Measurements from ENCODE around the gene FXYD6.
A peak's percentile ranks its signal among the peaks of the same experiment; 100 is the strongest.

The FXYD6 gene

GRCh38 chr11:117910525-117910924 lies 34.1 kb upstream of the FXYD6 start:
- DNase-seq (ENCODE audit: low spot score): no peak

- no peak for DNase-seq (ENCODE audit: low spot score)
These were observed 33.3 kb upstream of the FXYD6 start for GRCh38 chr11:117909611-117910382.

GRCh38 chr11:117908959-117909610 lies 32.6 kb upstream of the FXYD6 start:
- DNase-seq (ENCODE audit: low spot score): peak; percentile 16

DNA sequence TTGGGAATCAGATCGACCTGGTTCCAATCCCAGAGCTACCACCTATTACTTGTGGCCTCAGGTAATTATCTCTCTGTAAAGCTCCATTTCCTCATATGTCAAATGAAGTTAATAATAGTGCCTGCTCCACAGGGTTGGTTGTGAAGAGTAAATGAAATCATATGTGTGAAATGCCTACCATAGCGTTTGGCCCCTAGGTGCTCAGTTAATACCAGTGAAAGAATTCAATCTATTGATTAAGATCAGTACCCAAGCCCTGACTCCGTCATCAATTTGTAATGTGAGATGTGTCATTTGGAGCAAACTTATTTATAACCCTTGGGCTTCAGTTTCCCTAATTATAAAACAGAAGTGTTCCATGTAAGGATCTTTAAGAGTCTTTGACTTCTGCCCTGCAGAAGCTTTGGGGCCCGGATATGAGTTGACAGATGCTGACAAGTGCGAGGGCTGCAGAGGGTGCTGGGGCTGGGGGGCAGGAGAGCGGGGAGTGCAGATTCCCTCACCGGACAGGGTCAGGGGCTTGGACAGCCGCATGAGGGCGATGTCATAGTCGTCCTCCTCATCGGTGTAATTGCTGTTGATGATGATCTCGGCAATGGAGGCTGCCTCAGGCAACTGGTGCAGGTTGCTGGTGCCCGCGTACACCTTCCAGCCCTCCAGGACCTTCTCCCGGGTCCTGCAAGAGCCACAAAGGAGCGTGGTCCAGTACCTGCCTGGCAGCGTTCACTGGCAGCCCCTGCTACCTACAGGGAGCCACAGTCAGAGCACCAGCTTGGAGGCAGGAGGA lies 31.8 kb upstream of the FXYD6 start:
- no peak for DNase-seq (ENCODE audit: low spot score)

DNA sequence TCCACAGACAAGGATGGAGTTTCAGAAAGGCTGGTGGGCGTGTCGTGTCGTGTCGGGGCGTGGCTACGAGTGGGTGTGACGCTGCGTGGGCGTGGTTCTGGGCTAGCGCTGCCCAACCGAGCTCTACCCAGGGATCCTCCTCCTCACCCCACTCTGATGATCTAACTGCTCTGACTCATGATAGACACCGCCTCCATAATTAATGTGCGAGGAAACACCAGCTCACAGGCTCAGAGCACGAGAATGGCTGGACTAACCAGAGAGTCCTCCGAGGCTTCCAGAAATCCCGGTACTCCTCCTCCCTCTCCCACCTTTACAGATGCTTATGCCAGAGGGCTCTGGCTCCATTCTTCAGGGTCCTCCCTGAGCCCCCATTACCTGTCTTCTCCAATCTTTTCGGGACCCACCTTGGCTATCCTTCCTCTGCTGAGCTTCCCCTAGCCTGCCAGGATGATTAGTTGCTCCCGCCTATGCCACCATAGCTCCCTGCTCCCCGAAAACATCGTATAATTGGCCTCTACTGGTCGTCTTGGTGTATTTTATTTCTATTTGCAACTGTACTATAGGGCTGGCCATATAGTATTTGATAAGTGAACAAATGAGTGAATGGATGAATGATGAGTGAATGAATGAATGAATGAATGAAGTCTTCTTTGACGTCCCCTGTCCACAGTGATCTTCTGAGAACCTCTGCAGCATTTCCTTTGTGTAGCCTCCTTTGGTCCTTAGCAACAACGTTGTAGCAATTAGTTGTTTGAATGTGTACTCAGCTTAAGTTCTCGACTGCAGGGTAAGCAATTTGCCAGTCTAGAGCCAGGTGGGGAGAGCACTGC lies 31.0 kb upstream of the FXYD6 start:
- DNase-seq (ENCODE audit: low spot score): peak; percentile 97

- no peak for DNase-seq (ENCODE audit: low spot score)
These were observed 30.3 kb upstream of the FXYD6 start for GRCh38 chr11:117906710-117907109.

DNA sequence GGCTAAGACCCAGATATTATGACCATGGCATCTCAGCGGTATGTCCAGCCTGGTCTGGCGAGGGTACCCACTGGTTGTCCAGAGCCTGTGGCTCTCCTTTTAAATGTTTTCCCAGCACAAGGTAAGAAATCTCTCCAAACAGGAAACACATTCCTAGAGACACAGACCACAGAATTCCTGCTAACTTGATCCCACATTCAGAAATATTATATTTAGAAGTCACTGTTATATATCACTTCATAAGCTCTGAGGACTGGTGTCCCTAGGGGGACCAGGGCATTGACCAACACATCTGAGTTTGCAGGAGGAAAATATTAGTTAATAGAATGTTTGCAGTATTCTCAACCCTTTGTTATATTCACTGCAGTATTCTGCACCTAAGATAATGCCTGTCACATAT lies 29.7 kb upstream of the FXYD6 start:
- no peak for DNase-seq (ENCODE audit: low spot score)

GRCh38 chr11:117905524-117905923 lies 29.1 kb upstream of the FXYD6 start:
- no peak for DNase-seq (ENCODE audit: low spot score)

- no peak for DNase-seq (ENCODE audit: low spot score)
These were observed 27.3 kb upstream of the FXYD6 start for GRCh38 chr11:117903505-117904382.

- no peak for DNase-seq (ENCODE audit: low spot score)
These were observed 25.8 kb upstream of the FXYD6 start for GRCh38 chr11:117902001-117902845.

GRCh38 chr11:117901601-117902000 lies 25.1 kb upstream of the FXYD6 start:
- no peak for DNase-seq (ENCODE audit: low spot score)

GRCh38 chr11:117900720-117901440 lies 24.4 kb upstream of the FXYD6 start:
- DNase-seq (ENCODE audit: low spot score): no peak

DNA sequence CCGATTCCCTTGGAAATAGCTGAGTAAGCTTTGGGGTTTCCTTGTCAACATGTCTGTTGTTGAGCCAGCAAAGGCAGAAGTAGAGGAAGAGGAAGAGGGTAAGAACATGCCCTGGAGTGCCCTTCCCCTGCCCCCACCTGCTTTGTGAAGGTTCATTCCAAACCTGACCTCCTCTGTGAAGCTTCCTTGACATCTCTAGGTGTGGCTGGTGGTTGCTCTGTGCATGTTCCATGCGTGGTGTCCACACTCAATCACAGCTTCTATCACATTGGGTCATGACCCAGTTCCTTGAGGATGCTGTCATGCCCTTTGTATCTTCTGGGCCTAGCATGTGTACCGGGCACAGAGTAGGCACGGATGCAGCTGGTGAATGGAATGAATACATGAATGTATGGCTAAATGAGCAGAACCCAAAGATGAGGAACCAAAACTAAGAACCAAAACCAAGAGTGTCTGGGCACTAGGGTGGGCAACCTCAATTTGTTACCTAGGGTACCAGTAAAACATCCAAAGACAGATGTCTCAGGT lies 23.7 kb upstream of the FXYD6 start:
- DNase-seq (ENCODE audit: low spot score): no peak

DNA sequence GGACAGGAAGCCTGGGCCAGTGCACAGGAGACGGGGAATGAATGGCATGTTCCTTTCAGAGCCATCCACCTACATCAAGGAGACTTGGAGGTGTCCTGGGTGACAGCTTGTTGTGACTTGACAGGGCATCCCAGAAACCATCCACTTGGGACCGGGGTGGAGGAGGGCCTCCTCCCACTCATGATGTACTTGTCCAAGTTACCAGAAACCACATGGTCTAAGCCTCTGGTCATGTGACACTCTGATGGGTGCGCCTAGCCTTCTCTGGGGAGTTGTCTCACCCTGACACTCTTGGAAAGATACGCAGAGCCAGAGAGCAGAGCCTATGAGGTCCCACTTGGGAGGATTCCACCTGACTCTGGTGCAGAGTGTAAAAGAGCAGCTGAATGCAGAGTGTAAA lies 21.6 kb upstream of the FXYD6 start:
- DNase-seq (ENCODE audit: low spot score): no peak

GRCh38 chr11:117892651-117893050 lies 16.2 kb upstream of the FXYD6 start:
- no peak for DNase-seq (ENCODE audit: low spot score)

DNA sequence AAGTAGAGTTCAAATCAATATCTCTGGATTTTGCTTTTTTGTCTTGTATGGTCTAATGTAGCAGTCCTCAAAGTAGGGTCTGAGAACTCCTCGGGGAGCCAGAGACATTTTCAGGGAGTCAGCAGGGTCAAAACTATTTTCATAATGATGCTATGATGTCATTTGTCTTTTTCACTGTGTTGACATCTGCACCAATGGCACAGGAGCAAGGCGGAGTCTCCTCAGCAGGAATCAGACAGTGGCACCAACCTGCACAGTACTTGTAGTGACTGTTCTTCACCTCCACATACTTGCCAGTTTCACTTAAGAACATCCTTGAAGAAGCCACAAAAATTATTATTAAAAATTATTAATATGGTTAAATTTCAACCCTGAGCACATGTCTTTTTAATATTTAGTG lies 14.9 kb upstream of the FXYD6 start:
- no peak for DNase-seq (ENCODE audit: low spot score)

GRCh38 chr11:117888139-117888566 lies 11.7 kb upstream of the FXYD6 start:
- DNase-seq (ENCODE audit: low spot score): no peak

DNA sequence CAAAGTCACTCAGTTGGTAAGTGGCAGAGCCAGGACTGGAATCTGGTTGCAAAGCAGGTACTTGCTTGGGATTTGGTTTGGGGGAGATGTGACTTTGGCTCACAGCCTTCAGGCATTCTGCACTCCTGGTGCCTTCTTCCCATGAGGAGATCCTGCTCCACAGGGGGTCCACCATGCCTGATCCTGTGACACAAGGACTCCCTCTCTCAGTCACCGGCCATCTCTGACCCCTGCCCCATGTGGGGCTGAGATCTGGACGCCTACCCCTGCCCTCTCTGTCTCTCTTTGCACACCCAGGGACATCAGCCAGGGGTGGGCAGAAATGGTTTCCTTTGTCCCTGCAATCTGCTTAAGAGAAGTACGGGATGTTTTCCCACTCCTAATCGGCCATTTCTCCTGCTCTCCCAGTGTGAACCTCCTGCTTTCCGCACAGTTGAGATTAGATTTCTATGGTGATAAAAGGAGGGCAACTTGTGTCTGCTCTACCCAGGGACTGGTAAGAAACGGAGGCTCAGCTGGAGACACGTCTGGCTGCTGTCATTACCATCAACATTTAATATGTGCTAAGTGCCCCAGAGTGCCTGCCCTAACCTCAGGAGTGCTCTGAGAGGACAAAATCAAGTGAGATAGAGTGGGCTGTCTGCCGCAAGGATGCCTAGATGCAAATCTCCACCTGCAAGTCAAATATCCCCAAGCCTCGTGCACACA lies 11.1 kb upstream of the FXYD6 start:
- no peak for DNase-seq (ENCODE audit: low spot score)
